Stimulated activated effector memory CD8-positive, alpha-beta T cell treated with anti-CD3 and anti-CD28 coated beads, Interleukin-12 subunit alpha, Interleukin-12 subunit beta, amount 100 ng/mL, for 72 hours (primary cell): ENCODE measurements around the gene NMNAT2.

Experiments used
- ATAC-seq: fragments of 150-1000 bp; cut with Tn5 transposase; 2 replicates; pipeline ENCODE4 v1.10.0; 2021
- DNase-seq, 2 donors: peaks; one replicate each; pipeline ENCODE4 v3.0.0; 2021 to 2022; ENCODE audit warnings: low spot score in 2 of 2
- H3K27ac Mint-ChIP-seq: one replicate; pipeline ENCODE4 v1.8.0; 2022; ENCODE audit warnings: mild to moderate bottlenecking, mixed read lengths
- H3K36me3 Mint-ChIP-seq: one replicate; pipeline ENCODE4 v1.8.0; 2022; ENCODE audit warnings: mild to moderate bottlenecking, mixed read lengths
- H3K4me1 Mint-ChIP-seq: one replicate; pipeline ENCODE4 v1.8.0; 2022; ENCODE audit warnings: mixed read lengths
- H3K4me3 Mint-ChIP-seq: one replicate; pipeline ENCODE4 v1.8.0; 2022; ENCODE audit warnings: mild to moderate bottlenecking, mixed read lengths
- H3K9me3 Mint-ChIP-seq: one replicate; pipeline ENCODE4 v1.8.0; 2022; ENCODE audit warnings: mixed read lengths

The NMNAT2 gene

GRCh38 chr1:183227422-183228346, 190.5 kb downstream of the NMNAT2 start:
- Mint-ChIP-seq H3K4me3 (no peak overlapping the region), H3K4me1 (peaks cover 7% of the 10 kb centered on the region), H3K27ac (no peak overlapping the region), H3K36me3 (no peaks in the 10 kb centered on the region), H3K9me3 (no peaks in the 10 kb centered on the region)
- ATAC-seq (peak; percentile 39), DNase-seq (peak; percentile 9 to 61)

- H3K36me3 Mint-ChIP-seq, result no peaks in the 10 kb centered on the region
These were observed 191.2 kb downstream of the NMNAT2 start for GRCh38 chr1:183226963-183227362.

GRCh38 chr1:183226361-183226760, 191.8 kb downstream of the NMNAT2 start:
- Mint-ChIP-seq H3K9me3 (no peaks in the 10 kb centered on the region), H3K27ac (no peak overlapping the region), H3K36me3 (no peaks in the 10 kb centered on the region), H3K4me3 (no peak overlapping the region), H3K4me1 (peaks cover 7% of the 10 kb centered on the region)
- ATAC-seq (no peak), DNase-seq (no peak)

More at GRCh38 chr1:183226963-183227362, 191.2 kb downstream of the NMNAT2 start:
- Mint-ChIP-seq H3K4me3 (no peak overlapping the region), H3K9me3 (no peaks in the 10 kb centered on the region), H3K27ac (no peak overlapping the region), H3K4me1 (peaks cover 7% of the 10 kb centered on the region)
- ATAC-seq (peak; percentile 45), DNase-seq (no peak)

- no peaks in the 10 kb centered on the region for H3K36me3 Mint-ChIP-seq
- ATAC-seq (no peak), DNase-seq (no peak)
- H3K27ac Mint-ChIP-seq, result no peak overlapping the region
- H3K4me3 Mint-ChIP-seq, result no peak overlapping the region
- no peaks in the 10 kb centered on the region for H3K9me3 Mint-ChIP-seq
- peaks cover 7% of the 10 kb centered on the region for H3K4me1 Mint-ChIP-seq
These were observed 194.7 kb downstream of the NMNAT2 start for GRCh38 chr1:183223467-183223866.

- ATAC-seq (no peak), DNase-seq (no peak)
- H3K36me3 Mint-ChIP-seq, result no peaks in the 10 kb centered on the region
- no peak overlapping the region for H3K27ac Mint-ChIP-seq
- H3K4me1 Mint-ChIP-seq, result peaks cover 7% of the 10 kb centered on the region
- H3K9me3 Mint-ChIP-seq, result no peaks in the 10 kb centered on the region
- no peak overlapping the region for H3K4me3 Mint-ChIP-seq
These were observed 195.3 kb downstream of the NMNAT2 start for GRCh38 chr1:183222909-183223308.

GRCh38 chr1:183219616-183220009, 198.6 kb downstream of the NMNAT2 start:
- no peaks in the 10 kb centered on the region for H3K9me3 Mint-ChIP-seq
- H3K27ac Mint-ChIP-seq, result no peak overlapping the region
- H3K4me1 Mint-ChIP-seq, result no peaks in the 10 kb centered on the region
- H3K4me3 Mint-ChIP-seq, result no peak overlapping the region
- ATAC-seq, result no peak
- no peak for DNase-seq
- no peaks in the 10 kb centered on the region for H3K36me3 Mint-ChIP-seq

- no peaks in the 10 kb centered on the region for H3K9me3 Mint-ChIP-seq
These were observed 199.1 kb downstream of the NMNAT2 start for GRCh38 chr1:183218971-183219615.

GRCh38 chr1:183218027-183218618, 200.1 kb downstream of the NMNAT2 start:
- ATAC-seq, result no peak
- no peak for DNase-seq
- Mint-ChIP-seq H3K27ac (no peak overlapping the region), H3K4me3 (no peak overlapping the region), H3K36me3 (no peaks in the 10 kb centered on the region), H3K4me1 (no peaks in the 10 kb centered on the region), H3K9me3 (no peaks in the 10 kb centered on the region)

More at GRCh38 chr1:183218971-183219615, 199.1 kb downstream of the NMNAT2 start:
- no peak overlapping the region for H3K4me3 Mint-ChIP-seq
- H3K4me1 Mint-ChIP-seq, result no peaks in the 10 kb centered on the region
- no peak for DNase-seq
- ATAC-seq, result peak; percentile 9
- H3K27ac Mint-ChIP-seq, result no peak overlapping the region
- H3K36me3 Mint-ChIP-seq, result no peaks in the 10 kb centered on the region

GRCh38 chr1:183215936-183216335, 202.2 kb downstream of the NMNAT2 start:
- Mint-ChIP-seq H3K9me3 (no peaks in the 10 kb centered on the region), H3K36me3 (no peaks in the 10 kb centered on the region), H3K4me3 (no peak overlapping the region), H3K27ac (no peak overlapping the region), H3K4me1 (no peaks in the 10 kb centered on the region)
- DNase-seq (no peak), ATAC-seq (no peak)

GRCh38 chr1:183215076-183215720, 203.0 kb downstream of the NMNAT2 start:
- no peaks in the 10 kb centered on the region for H3K4me1 Mint-ChIP-seq
- H3K4me3 Mint-ChIP-seq, result no peak overlapping the region
- ATAC-seq (no peak), DNase-seq (no peak)
- H3K36me3 Mint-ChIP-seq, result no peaks in the 10 kb centered on the region
- no peak overlapping the region for H3K27ac Mint-ChIP-seq
- H3K9me3 Mint-ChIP-seq, result no peaks in the 10 kb centered on the region

- no peaks in the 10 kb centered on the region for H3K9me3 Mint-ChIP-seq
- H3K4me3 Mint-ChIP-seq, result no peak overlapping the region
- DNase-seq (no peak), ATAC-seq (no peak)
- no peaks in the 10 kb centered on the region for H3K36me3 Mint-ChIP-seq
- no peak overlapping the region for H3K27ac Mint-ChIP-seq
- H3K4me1 Mint-ChIP-seq, result no peaks in the 10 kb centered on the region
These were observed 203.9 kb downstream of the NMNAT2 start for GRCh38 chr1:183214021-183214970.

GRCh38 chr1:183212870-183213269, 205.3 kb downstream of the NMNAT2 start:
- DNase-seq (no peak), ATAC-seq (no peak)
- no peaks in the 10 kb centered on the region for H3K9me3 Mint-ChIP-seq
- no peaks in the 10 kb centered on the region for H3K36me3 Mint-ChIP-seq
- no peak overlapping the region for H3K27ac Mint-ChIP-seq
- H3K4me3 Mint-ChIP-seq, result no peak overlapping the region
- H3K4me1 Mint-ChIP-seq, result no peaks in the 10 kb centered on the region

- Mint-ChIP-seq H3K36me3 (no peaks in the 10 kb centered on the region), H3K27ac (no peak overlapping the region), H3K4me1 (no peaks in the 10 kb centered on the region), H3K4me3 (no peak overlapping the region), H3K9me3 (no peaks in the 10 kb centered on the region)
- DNase-seq (no peak), ATAC-seq (no peak)
These were observed 207.5 kb downstream of the NMNAT2 start for GRCh38 chr1:183210681-183211080.

- no peaks in the 10 kb centered on the region for H3K36me3 Mint-ChIP-seq
- no peaks in the 10 kb centered on the region for H3K4me1 Mint-ChIP-seq
- H3K9me3 Mint-ChIP-seq, result no peaks in the 10 kb centered on the region
- ATAC-seq (peak; percentile 82), DNase-seq (no peak)
- H3K27ac Mint-ChIP-seq, result no peak overlapping the region
- no peak overlapping the region for H3K4me3 Mint-ChIP-seq
These were observed 208.5 kb downstream of the NMNAT2 start for GRCh38 chr1:183209533-183210158.
